Lower leg skin (tissue), 4 donors: Measurements from ENCODE around the gene CENPB. TPM values are rescaled to one million over a fixed set of nuclear protein-coding genes. Genes with fewer than 3 reads are reported as not detected.

Experiments used
- DNase-seq, 2 donors: peaks; one replicate each; pipeline ENCODE4 v3.0.0-alpha.2; 2019; ENCODE audit warnings: low spot score in 2 of 2
- H3K4me3 ChIP-seq: fragments of 200-600 bp; sonication (generic); 2 replicates; pipeline ENCODE4 v1.5.1; 2017; ENCODE audit warnings: mild to moderate bottlenecking, low read depth; ENCODE audit not compliant: poor library complexity, severe bottlenecking
- POLR2A ChIP-seq, 2 donors: fragments of 450-650 bp; IDR thresholded peaks; one replicate each; pipeline ENCODE4 v1.6.1; 2016 to 2017; ENCODE audit warnings: antibody characterized with exemption in 2 of 2, mild to moderate bottlenecking in 1 of 2, moderate library complexity in 1 of 2
- WGBS, 2 donors: methylation state at CpG; one replicate each; pipeline ENCODE4 v1.1.5; 2018; 5-methylcytosine and 5-hydroxymethylcytosine counted together
- intact Hi-C: fragments of 100-400 bp; cut with DNase I; formaldehyde crosslinking; loops from one replicate; pipeline ENCODE4 v1.15.0; 2023; ENCODE audit warnings: low total_unique reads
- total RNA-seq, 4 donors: library from RNA; depleted of rRNA; stranded (reverse); fragments of >200 nt; gene quantifications; one replicate each; pipeline ENCODE4 v1.1.0, GENCODE V29; 2016
- TF ChIP-seq, protein P1 (sequence below), 3 donors: fragments of 450-650 bp; IDR thresholded peaks; one replicate each; pipeline ENCODE4 v1.5.1; 2016; ENCODE audit warnings: antibody characterized with exemption in 3 of 3, mild to moderate bottlenecking in 3 of 3, moderate library complexity in 2 of 3

Gene CENPB
- total RNA-seq, 4 donors from 2014 or later: 94.4 to 109 (median 99.8) TPM

DNA sequence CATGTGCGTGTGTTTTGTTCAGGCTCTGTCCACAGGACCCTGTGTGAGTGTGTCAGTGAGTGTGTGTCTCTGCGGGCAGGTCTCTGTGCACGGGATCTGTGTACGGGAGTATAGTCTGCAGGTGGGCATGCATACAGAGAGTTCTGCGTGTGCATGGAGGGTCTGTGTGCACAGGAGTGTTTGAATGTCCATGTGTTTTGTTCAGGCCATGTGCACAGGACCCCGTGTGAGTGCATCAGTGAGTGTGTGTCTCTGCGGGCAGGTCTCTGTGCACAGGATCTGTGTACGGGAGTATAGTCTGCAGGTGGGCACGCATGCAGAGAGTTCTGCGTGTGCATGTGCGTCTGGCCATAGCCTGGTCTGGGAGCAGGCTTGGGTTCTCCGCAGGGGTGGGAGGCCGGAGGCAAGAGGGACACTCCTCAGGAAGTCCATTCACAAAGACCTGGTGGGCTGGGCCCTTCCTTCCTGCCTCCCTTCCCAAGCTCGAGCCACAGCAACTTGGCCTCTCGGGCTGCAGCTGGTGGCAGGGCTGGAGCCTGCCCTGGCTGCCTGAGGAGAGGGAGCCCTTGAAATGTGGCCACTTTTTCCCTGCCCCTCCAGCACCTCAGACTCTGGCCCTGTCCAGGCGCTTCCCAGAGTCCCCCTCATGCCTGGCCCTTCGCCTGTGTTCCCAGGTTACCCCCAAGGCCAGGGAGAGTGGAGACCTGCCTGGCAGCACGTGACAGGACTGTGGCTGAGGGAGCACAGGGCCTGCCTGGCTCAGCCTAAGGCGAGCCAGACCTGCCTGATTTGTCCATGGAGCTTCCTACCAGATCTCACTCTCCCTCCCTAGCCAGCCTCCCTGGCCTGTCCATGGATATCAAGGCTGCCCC is 47.2 kb downstream of the CENPB start:
- no peak overlapping the region for H3K4me3 ChIP-seq
- intact Hi-C loops: no loop called here
- TF ChIP-seq, protein P1, sequence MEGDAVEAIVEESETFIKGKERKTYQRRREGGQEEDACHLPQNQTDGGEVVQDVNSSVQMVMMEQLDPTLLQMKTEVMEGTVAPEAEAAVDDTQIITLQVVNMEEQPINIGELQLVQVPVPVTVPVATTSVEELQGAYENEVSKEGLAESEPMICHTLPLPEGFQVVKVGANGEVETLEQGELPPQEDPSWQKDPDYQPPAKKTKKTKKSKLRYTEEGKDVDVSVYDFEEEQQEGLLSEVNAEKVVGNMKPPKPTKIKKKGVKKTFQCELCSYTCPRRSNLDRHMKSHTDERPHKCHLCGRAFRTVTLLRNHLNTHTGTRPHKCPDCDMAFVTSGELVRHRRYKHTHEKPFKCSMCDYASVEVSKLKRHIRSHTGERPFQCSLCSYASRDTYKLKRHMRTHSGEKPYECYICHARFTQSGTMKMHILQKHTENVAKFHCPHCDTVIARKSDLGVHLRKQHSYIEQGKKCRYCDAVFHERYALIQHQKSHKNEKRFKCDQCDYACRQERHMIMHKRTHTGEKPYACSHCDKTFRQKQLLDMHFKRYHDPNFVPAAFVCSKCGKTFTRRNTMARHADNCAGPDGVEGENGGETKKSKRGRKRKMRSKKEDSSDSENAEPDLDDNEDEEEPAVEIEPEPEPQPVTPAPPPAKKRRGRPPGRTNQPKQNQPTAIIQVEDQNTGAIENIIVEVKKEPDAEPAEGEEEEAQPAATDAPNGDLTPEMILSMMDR (IDR thresholded peaks at IDR 0.05): no peak
- TF ChIP-seq POLR2A (IDR thresholded peaks at IDR 0.05): no peak
- WGBS, 2 donors: 73 to 77% methylated on average over 16 to 19 of the region's 19 CpGs
- DNase-seq: peak in 1 of 2 donors; percentile 86

DNA sequence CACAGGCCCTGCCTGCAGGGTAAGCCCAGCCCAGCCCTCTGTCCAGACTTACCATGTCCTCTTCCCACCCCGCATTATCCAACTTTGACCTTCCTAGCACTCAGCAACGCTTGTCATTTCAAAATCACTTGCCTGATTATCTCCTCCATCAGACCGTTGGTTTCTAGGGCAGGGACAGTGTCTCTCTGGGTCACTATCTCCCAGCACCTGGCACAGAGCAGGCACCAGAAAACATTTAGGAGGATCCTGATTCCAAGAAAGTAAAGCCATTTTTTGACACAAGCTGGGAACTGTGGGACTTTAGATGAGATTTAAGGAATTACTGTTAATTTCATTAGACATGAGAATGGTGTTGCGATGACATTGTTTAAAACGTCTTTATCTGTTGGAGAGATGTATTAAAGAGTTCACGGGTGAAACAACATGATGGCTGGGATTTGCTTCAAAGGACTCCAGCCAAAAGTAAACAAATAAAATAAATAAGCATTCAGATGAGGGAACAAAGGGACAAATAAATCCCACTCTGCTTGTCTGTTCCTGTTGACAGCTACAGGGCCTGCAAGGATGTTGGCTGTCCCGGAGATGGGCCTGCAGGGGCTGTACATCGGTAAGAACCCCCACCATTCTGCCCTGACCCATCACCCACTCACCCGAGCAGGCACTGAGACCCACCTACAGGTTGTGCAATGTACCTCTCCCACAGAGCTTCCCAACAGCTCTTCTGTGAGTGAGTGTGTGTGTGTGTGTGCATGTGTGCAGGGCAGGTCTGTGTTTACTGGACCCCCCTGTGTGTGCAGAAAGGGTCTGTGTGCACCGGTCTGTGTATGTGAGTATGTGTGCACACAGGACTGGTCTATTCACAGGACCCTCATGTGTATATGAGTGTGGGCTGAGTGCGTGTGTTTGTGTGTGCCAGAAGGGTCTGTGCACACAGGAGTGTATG is 48.2 kb downstream of the CENPB start:
- no peak for DNase-seq
- intact Hi-C loops: no loop called here

DNA sequence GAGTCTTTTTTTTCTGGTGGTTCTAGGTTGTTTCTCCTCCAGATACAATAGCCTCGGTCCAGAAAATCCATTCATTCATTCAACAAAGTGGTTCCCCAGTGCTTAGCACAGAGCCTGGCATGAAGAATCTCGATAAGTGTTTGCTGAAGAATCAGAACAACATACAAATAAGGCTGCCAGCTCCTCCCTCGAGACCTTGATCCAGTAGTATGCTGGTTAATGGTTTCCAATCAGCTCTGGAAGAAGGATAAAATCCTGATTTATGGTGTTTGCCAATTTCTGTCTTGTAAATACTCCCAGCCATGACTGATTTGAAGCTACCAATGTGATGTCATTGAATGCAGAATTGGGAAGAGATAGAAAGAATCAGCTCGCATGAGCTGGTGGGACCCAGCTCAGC is 50.8 kb downstream of the CENPB start:
- TF ChIP-seq POLR2A (IDR thresholded peaks at IDR 0.05): no peak
- TF ChIP-seq, protein P1 (IDR thresholded peaks at IDR 0.05): no peak
- H3K4me3 ChIP-seq: no peak overlapping the region
- WGBS, 2 donors: 76 to 82% methylated on average over 4 of the region's 4 CpGs
- intact Hi-C loops: no loop called here
- DNase-seq: no peak

More for the DNA sequence above, 48.2 kb downstream of the CENPB start:
- WGBS, 2 donors: 61 to 68% methylated on average over 11 of the region's 11 CpGs
- H3K4me3 ChIP-seq: no peak overlapping the region
- no peak for TF ChIP-seq POLR2A (IDR thresholded peaks at IDR 0.05)
- TF ChIP-seq, protein P1 (IDR thresholded peaks at IDR 0.05): no peak

DNA sequence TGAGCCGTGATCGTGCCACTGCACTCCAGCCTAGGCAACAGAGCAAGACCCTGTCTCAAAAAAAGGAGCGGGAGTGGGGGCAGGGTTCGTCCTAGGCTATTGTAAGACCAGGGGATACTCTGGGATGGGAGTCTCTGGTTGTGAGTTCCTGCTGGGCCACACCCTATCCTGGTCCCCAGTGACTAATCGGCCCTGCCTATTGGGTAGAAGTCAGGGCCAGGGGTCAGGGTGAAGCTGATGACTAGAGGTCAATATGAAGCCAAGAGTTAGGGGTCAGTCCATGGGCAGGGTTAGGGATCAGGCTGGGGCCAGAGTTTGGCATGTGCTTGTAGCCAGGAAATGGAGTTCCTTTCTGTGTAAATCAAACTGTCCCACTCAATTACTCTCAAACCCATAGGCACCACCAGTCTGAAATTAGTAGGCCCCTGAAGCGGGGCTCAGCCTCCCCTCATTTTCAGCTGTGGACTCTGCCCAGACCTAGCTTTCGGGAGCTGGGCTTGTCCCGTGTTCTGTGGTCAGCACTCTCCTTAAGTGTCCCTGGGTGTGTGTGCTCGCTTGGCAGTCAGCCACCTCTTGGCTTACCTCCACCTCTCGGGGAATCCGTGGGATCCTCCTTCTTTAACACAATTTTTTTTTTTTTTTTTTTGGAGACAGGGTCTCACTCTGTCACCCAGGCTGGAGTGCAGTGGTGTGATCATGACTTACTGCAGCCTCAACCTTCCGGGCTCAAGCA is 52.3 kb downstream of the CENPB start:
- intact Hi-C loops: no loop called here
- no peak overlapping the region for H3K4me3 ChIP-seq
- TF ChIP-seq POLR2A (IDR thresholded peaks at IDR 0.05): no peak
- TF ChIP-seq, protein P1 (IDR thresholded peaks at IDR 0.05): no peak
- no peak for DNase-seq
- 59 to 61% methylated on average over 12 of the region's 12 CpGs for WGBS, 2 donors

Other genes starting within 250 kb of the CENPB start
- not detected for gene GFRA4, start 123.3 kb downstream of the CENPB start, total RNA-seq
- 10 to 100 TPM in 2 of 4 donors, 1 to 10 TPM in 2; 8.0 to 13.7 (median 11.1) TPM for gene ADAM33, start 104.7 kb downstream of the CENPB start, total RNA-seq
- 1 to 10 TPM in 3 of 4 donors, under 1 TPM in 1; 0.42 to 2.9 (median 1.0) TPM for gene SIGLEC1, start 74.1 kb downstream of the CENPB start, total RNA-seq
- 1 to 10 TPM; 4.0 to 6.0 (median 5.7) TPM for gene HSPA12B, start 54.1 kb downstream of the CENPB start, total RNA-seq
- gene ADISSP, start 19.0 kb downstream of the CENPB start, total RNA-seq: 10 to 100 TPM in 3 of 4 donors, 1 to 10 TPM in 1; 9.7 to 21.8 (median 15.5) TPM
- gene SPEF1, start 5.3 kb downstream of the CENPB start, total RNA-seq: under 1 TPM in 1 of 4 donors, not detected in 3; 0.13 TPM
- gene CDC25B, start 9.6 kb upstream of the CENPB start, total RNA-seq: 10 to 100 TPM; 13.5 to 23.2 (median 18.5) TPM
- gene AP5S1, start 33.8 kb upstream of the CENPB start, total RNA-seq: 10 to 100 TPM in 2 of 4 donors, 1 to 10 TPM in 2; 7.7 to 16.8 (median 10.5) TPM
- 10 to 100 TPM; 17.2 to 28.2 (median 27.1) TPM for gene MAVS, start 60.1 kb upstream of the CENPB start, total RNA-seq
- gene PANK2, start 102.6 kb upstream of the CENPB start, total RNA-seq: 10 to 100 TPM; 35.7 to 44.1 (median 42.3) TPM
- 10 to 100 TPM; 16.8 to 22.2 (median 19.2) TPM for gene RNF24, start 228.8 kb upstream of the CENPB start, total RNA-seq